Measurements from ENCODE around the gene ZNF468. TPM values are rescaled to one million over a fixed set of nuclear protein-coding genes. Genes with fewer than 3 reads are reported as not detected.
"Not testable (repeated sequence)": the region's sequence is repeated elsewhere in the genome, so short reads cannot be mapped to it uniquely, and the experiment has no call there.

ZNF468 gene
- total and polyA plus RNA-seq, 2 donors from 2014 or later, result 10.2 to 21.1 TPM

GRCh38 chr19:52891336-52891735 lies 33.9 kb upstream of the ZNF468 start:
- H3K36me3 ChIP-seq (ENCODE audit: control insufficient read depth in 2 of 3, insufficient read depth in 3 of 3, low read length in 3 of 3), result peaks cover 0 to 29% (median under 1%) of the 10 kb centered on the region in 3 donors
- peaks cover 0 to under 1% (median 0%) of the 10 kb centered on the region in 3 donors for H3K4me1 ChIP-seq (ENCODE audit: control insufficient read depth in 2 of 3, insufficient read depth in 2 of 3, low read depth in 1 of 3, low read length in 3 of 3)
- H3K27ac ChIP-seq (ENCODE audit: low read depth in 2 of 2, low read length in 2 of 2), result no peak overlapping the region
- no peak overlapping the region for H3K4me3 ChIP-seq (ENCODE audit: low read length in 3 of 3)
- TF ChIP-seq CTCF (IDR thresholded peaks at IDR 0.05; ENCODE audit: borderline replicate concordance, extremely low read depth, insufficient read depth), result no peak
- DNase-seq (no peak), FAIRE-seq (no peak)
- intact Hi-C loops (cut with DNase I), result no loop called here
- no peaks in the 10 kb centered on the region for H3K9me3 ChIP-seq (ENCODE audit: control insufficient read depth in 2 of 3, insufficient read depth in 1 of 3, low read length in 3 of 3)
- H3K27me3 ChIP-seq (ENCODE audit: control insufficient read depth, insufficient read depth, low read length), result no peaks in the 10 kb centered on the region
- H3K9ac ChIP-seq (ENCODE audit: low read length in 3 of 3), result no peak overlapping the region

DNA sequence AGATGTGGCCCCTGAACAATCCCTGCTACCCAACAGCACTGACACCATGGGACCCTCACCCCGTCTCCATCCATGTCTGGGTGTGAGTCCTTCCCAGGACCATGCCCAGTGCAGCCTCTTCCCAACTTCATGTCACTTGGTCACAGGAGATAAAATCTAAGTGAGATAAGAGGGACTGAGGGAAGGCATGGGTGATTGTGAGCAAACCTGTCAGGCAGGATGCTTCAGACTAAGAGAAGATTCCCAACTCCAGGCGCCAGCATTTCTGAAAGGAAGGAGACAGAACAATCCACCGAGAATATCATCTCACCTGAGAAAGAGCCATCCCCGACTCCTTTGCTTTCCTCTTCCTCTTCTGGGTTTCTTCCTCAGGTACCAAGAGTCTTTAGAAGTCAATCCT lies 32.5 kb upstream of the ZNF468 start:
- no peaks in the 10 kb centered on the region for H3K4me1 ChIP-seq (ENCODE audit: control insufficient read depth in 2 of 3, insufficient read depth in 2 of 3, low read depth in 1 of 3, low read length in 3 of 3)
- no peak overlapping the region for H3K4me3 ChIP-seq (ENCODE audit: low read length in 3 of 3)
- FAIRE-seq (no peak), DNase-seq (no peak)
- H3K9me3 ChIP-seq (ENCODE audit: control insufficient read depth in 2 of 3, insufficient read depth in 1 of 3, low read length in 3 of 3), result no peaks in the 10 kb centered on the region
- peaks cover 0 to 32% (median 3%) of the 10 kb centered on the region in 3 donors for H3K36me3 ChIP-seq (ENCODE audit: control insufficient read depth in 2 of 3, insufficient read depth in 3 of 3, low read length in 3 of 3)
- H3K9ac ChIP-seq (ENCODE audit: low read length in 3 of 3), result no peak overlapping the region
- intact Hi-C loops (cut with DNase I), result no loop called here
- H3K27me3 ChIP-seq (ENCODE audit: control insufficient read depth, insufficient read depth, low read length), result no peaks in the 10 kb centered on the region
- no peak overlapping the region for H3K27ac ChIP-seq (ENCODE audit: low read depth in 2 of 2, low read length in 2 of 2)
- TF ChIP-seq CTCF (IDR thresholded peaks at IDR 0.05; ENCODE audit: borderline replicate concordance, extremely low read depth, insufficient read depth), result no peak

DNA sequence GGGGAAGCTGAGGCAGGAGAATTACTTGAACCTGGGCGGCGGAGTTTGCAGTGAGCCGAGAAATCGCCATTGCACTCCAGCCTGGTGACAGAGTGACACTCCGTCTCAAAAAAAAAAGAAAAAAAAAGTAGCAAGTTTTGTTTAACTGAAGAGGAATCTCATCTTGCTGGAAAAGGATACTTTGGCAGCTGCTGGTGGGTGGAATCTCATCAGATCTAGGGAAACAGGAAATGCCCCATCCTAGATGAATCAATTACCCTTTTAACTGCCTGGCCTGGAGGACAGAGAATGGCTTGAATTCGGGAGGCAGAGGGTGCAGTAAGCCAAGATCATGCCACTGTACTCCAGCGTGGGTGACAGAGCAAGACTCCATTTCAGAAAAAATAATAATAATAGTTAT lies 31.7 kb upstream of the ZNF468 start:
- intact Hi-C loops (cut with DNase I), result no loop called here
- Histone ChIP-seq H3K4me1 (ENCODE audit: control insufficient read depth in 2 of 3, insufficient read depth in 2 of 3, low read depth in 1 of 3, low read length in 3 of 3) (no peaks in the 10 kb centered on the region), H3K27ac (ENCODE audit: low read depth in 2 of 2, low read length in 2 of 2) (no peak overlapping the region), H3K36me3 (ENCODE audit: control insufficient read depth in 2 of 3, insufficient read depth in 3 of 3, low read length in 3 of 3) (peaks cover 0 to 41% (median 8%) of the 10 kb centered on the region in 3 donors), H3K4me3 (ENCODE audit: low read length in 3 of 3) (no peak overlapping the region), H3K27me3 (ENCODE audit: control insufficient read depth, insufficient read depth, low read length) (no peaks in the 10 kb centered on the region), H3K9ac (ENCODE audit: low read length in 3 of 3) (no peak overlapping the region), H3K9me3 (ENCODE audit: control insufficient read depth in 2 of 3, insufficient read depth in 1 of 3, low read length in 3 of 3) (no peaks in the 10 kb centered on the region)
- DNase-seq (no peak), FAIRE-seq (no peak)
- no peak for TF ChIP-seq CTCF (IDR thresholded peaks at IDR 0.05; ENCODE audit: borderline replicate concordance, extremely low read depth, insufficient read depth)

DNA sequence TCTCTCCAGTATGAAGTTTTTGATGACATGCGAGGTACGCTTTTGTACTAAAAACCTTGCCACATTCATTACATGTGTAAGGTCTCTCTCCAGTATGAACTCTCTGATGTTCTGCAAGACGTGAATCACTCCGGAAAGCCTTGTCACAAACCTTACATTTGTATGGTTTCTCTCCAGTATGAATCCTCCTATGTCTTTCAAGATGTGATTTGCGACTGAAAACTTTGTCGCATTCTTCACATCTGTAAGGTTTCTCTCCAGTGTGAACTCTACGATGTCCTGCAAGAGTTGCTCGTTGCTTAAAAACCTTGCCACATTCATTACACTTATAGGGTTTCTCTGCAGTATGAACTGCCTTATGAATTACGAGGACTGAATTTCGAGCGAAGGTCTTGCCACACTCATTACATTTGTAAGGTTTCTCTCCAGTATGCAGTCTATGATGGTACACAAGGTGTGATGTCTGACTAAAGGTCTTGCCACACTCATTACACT lies 23.5 kb upstream of the ZNF468 start:
- H3K9me3 ChIP-seq (ENCODE audit: control insufficient read depth in 2 of 3, insufficient read depth in 1 of 3, low read length in 3 of 3), result peaks cover 0 to 26% (median 11%) of the 10 kb centered on the region in 3 donors
- DNase-seq (no peak), FAIRE-seq (no peak)
- H3K36me3 ChIP-seq (ENCODE audit: control insufficient read depth in 2 of 3, insufficient read depth in 3 of 3, low read length in 3 of 3), result peaks cover 13 to 46% (median 17%) of the 10 kb centered on the region in 3 donors
- H3K9ac ChIP-seq (ENCODE audit: low read length in 3 of 3), result no peak overlapping the region
- no peaks in the 10 kb centered on the region for H3K27me3 ChIP-seq (ENCODE audit: control insufficient read depth, insufficient read depth, low read length)
- H3K4me3 ChIP-seq (ENCODE audit: low read length in 3 of 3), result no peak overlapping the region
- intact Hi-C loops (cut with DNase I), result no loop called here
- H3K4me1 ChIP-seq (ENCODE audit: control insufficient read depth in 2 of 3, insufficient read depth in 2 of 3, low read depth in 1 of 3, low read length in 3 of 3), result no peaks in the 10 kb centered on the region
- TF ChIP-seq CTCF (IDR thresholded peaks at IDR 0.05; ENCODE audit: borderline replicate concordance, extremely low read depth, insufficient read depth), result no peak
- no peak overlapping the region for H3K27ac ChIP-seq (ENCODE audit: low read depth in 2 of 2, low read length in 2 of 2)

DNA sequence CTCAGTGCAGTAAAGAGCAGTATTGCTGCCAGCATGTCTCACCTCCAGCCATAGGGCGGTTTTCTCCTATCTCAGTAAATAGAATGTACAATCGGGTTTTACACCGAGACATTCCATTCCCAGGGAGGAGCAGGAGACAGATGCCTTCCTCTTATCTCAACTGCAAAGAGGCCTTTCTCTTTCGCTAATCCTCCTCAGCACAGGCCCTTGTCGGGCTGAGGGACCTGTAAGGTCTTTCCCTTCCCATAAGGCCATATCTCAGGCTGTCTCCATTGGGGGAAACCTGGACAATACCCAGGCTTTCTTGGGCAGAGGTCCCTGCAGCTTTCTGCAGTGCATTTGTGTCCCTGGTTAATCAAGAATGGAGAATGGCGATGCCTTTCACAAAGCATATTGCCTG lies 15.6 kb upstream of the ZNF468 start:
- H3K9ac ChIP-seq (ENCODE audit: low read length in 3 of 3); H3K27ac ChIP-seq (ENCODE audit: low read depth in 2 of 2, low read length in 2 of 2); FAIRE-seq; H3K36me3 ChIP-seq (ENCODE audit: control insufficient read depth in 2 of 3, insufficient read depth in 3 of 3, low read length in 3 of 3); H3K4me1 ChIP-seq (ENCODE audit: control insufficient read depth in 2 of 3, insufficient read depth in 2 of 3, low read depth in 1 of 3, low read length in 3 of 3); DNase-seq; H3K9me3 ChIP-seq (ENCODE audit: control insufficient read depth in 2 of 3, insufficient read depth in 1 of 3, low read length in 3 of 3); H3K27me3 ChIP-seq (ENCODE audit: control insufficient read depth, insufficient read depth, low read length); intact Hi-C loops (cut with DNase I); H3K4me3 ChIP-seq (ENCODE audit: low read length in 3 of 3): not testable (repeated sequence)

Data from kidney (tissue), 14 donors.